ENCODE measurements around the gene CAMTA2.

GRCh38 chr17:4935650-4936049, 51.8 kb downstream of the CAMTA2 start:
- no peak for TF ChIP-seq CTCF (conservative IDR thresholded peaks at IDR 0.05)
- TF ChIP-seq EZH2 (IDR thresholded peaks at IDR 0.05; ENCODE audit: low read depth): no peak
